Nephron progenitor cell (in vitro differentiated cells): ENCODE measurements around the gene VCL.
"Not testable (repeated sequence)": the region's sequence is repeated elsewhere in the genome, so short reads cannot be mapped to it uniquely, and the experiment has no call there.

Experiments
- DNase-seq: peaks from one replicate; pipeline ENCODE4 v3.0.0; 2021
- H3K27ac Mint-ChIP-seq: 2 replicates; pipeline ENCODE4 v1.8.0; 2021; ENCODE audit warnings: mild to moderate bottlenecking, moderate library complexity, mixed read lengths
- H3K27me3 Mint-ChIP-seq: 2 replicates; pipeline ENCODE4 v1.8.0; 2021; ENCODE audit warnings: mild to moderate bottlenecking, low read depth, mixed read lengths; ENCODE audit not compliant: poor library complexity
- H3K36me3 Mint-ChIP-seq: 2 replicates; pipeline ENCODE4 v1.8.0; 2021; ENCODE audit warnings: low read depth, mixed read lengths
- H3K4me1 Mint-ChIP-seq: 2 replicates; pipeline ENCODE4 v1.8.0; 2021; ENCODE audit warnings: mixed read lengths
- H3K4me3 Mint-ChIP-seq: 2 replicates; pipeline ENCODE4 v1.8.0; 2021; ENCODE audit warnings: mild to moderate bottlenecking, moderate library complexity, mixed read lengths
- H3K9me3 Mint-ChIP-seq: 2 replicates; pipeline ENCODE4 v1.8.0; 2021; ENCODE audit warnings: mild to moderate bottlenecking, moderate library complexity, mixed read lengths
- TF ChIP-seq, protein P1 (sequence below): fragments of 200-600 bp; sonication (generic); IDR thresholded peaks from 2 replicates; pipeline ENCODE4 v1.5.0; 2021; ENCODE audit warnings: antibody characterized with exemption

VCL gene

DNA sequence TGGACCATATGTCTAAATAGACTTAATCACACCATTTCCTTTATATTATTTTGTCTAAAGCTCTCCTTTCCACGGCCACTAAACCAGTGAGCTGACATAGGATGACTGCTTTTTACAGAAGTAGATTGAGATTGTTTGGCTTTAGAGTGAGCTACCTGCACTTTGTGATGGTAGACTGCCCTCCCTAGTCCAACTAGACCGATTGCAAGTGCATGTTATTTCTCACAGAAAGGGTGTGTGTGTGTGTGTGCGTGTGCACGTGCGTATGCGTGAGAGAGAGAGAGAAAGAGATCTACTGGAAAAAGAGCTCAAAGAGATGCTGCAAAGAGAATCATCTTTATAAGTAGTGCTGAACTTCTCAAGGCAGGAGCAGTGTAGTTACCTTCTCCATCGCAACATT, 60.7 kb downstream of the VCL start:
- peaks cover 35% of the 10 kb centered on the region for H3K36me3 Mint-ChIP-seq
- no peak overlapping the region for H3K4me3 Mint-ChIP-seq
- TF ChIP-seq, protein P1, sequence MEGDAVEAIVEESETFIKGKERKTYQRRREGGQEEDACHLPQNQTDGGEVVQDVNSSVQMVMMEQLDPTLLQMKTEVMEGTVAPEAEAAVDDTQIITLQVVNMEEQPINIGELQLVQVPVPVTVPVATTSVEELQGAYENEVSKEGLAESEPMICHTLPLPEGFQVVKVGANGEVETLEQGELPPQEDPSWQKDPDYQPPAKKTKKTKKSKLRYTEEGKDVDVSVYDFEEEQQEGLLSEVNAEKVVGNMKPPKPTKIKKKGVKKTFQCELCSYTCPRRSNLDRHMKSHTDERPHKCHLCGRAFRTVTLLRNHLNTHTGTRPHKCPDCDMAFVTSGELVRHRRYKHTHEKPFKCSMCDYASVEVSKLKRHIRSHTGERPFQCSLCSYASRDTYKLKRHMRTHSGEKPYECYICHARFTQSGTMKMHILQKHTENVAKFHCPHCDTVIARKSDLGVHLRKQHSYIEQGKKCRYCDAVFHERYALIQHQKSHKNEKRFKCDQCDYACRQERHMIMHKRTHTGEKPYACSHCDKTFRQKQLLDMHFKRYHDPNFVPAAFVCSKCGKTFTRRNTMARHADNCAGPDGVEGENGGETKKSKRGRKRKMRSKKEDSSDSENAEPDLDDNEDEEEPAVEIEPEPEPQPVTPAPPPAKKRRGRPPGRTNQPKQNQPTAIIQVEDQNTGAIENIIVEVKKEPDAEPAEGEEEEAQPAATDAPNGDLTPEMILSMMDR: no peak
- DNase-seq: no peak
- peaks cover 10% of the 10 kb centered on the region for H3K4me1 Mint-ChIP-seq
- H3K9me3 Mint-ChIP-seq: peaks cover 9% of the 10 kb centered on the region
- H3K27me3 Mint-ChIP-seq: no peaks in the 10 kb centered on the region
- peak overlapping the region; percentile 29 for H3K27ac Mint-ChIP-seq

DNA sequence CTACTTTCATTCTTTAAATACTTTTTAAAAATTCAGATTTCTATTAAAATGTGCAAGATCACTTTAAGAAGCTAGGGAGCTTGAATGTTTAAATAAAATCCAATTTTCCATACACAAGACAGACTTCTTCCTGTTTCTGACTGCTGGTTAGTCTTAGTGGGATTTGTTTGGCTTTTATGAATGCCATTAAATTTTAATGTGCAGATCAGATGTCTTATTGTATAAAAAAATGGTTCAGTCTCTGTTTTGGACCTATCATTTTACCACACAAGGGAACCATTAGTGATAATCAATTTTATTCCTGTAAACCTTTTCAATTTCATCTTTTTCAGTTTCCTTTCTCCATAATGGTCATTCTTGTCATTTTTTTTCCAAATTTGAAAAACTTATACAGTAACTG, 63.2 kb downstream of the VCL start:
- TF ChIP-seq, protein P1: no peak
- H3K27ac Mint-ChIP-seq: no peak overlapping the region
- H3K27me3 Mint-ChIP-seq: no peaks in the 10 kb centered on the region
- peaks cover 48% of the 10 kb centered on the region for H3K36me3 Mint-ChIP-seq
- DNase-seq: no peak
- H3K9me3 Mint-ChIP-seq: peaks cover 14% of the 10 kb centered on the region
- H3K4me1 Mint-ChIP-seq: peaks cover 10% of the 10 kb centered on the region
- H3K4me3 Mint-ChIP-seq: no peak overlapping the region

DNA sequence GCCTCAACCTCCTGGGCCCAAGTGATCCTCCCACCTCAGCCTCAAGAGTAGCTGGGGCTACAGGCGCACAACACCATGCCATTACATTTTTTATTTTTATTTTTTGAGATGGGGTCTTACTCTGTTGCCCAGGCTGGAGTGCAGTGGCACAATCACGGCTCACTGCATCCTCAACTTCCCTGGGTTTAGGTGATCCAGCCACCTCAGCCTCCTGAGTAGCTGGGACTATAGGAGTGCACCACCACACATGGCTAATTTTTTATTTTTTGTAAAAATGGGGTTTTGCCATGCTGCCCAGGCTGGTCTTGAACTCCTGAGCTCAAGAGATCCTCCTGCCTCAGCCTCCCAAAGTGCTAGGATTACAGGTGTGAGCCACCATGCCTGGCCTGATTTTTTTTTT, 64.1 kb downstream of the VCL start:
- H3K27me3 Mint-ChIP-seq, DNase-seq, H3K27ac Mint-ChIP-seq, H3K4me1 Mint-ChIP-seq, H3K4me3 Mint-ChIP-seq: not testable (repeated sequence)
- Mint-ChIP-seq H3K9me3 (peaks cover 14% of the 10 kb centered on the region), H3K36me3 (peaks cover 48% of the 10 kb centered on the region)

DNA sequence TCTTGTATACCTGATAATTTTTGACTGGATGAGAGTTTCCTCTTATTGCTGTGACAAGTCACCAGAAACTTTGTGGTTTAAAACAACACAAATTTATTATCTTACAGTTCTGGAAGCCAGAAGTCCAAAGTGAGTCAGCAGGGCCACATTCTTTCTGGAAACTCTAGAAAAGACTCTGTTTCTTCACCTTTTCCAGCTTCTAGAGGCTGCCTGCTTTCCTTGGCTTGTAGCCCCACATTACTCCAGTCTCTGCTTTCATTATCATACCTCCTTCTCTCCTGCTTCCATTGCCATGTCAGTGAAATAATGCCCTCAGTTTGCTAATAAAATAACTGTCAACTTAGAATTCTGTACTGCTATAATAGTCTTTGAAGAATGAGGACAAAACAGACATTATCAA, 65.3 kb downstream of the VCL start:
- Mint-ChIP-seq H3K27ac (no peak overlapping the region), H3K4me1 (peaks cover 5% of the 10 kb centered on the region), H3K9me3 (peaks cover 14% of the 10 kb centered on the region), H3K4me3 (no peak overlapping the region), H3K36me3 (peaks cover 48% of the 10 kb centered on the region), H3K27me3 (no peaks in the 10 kb centered on the region)
- DNase-seq: no peak
- TF ChIP-seq, protein P1: no peak

DNA sequence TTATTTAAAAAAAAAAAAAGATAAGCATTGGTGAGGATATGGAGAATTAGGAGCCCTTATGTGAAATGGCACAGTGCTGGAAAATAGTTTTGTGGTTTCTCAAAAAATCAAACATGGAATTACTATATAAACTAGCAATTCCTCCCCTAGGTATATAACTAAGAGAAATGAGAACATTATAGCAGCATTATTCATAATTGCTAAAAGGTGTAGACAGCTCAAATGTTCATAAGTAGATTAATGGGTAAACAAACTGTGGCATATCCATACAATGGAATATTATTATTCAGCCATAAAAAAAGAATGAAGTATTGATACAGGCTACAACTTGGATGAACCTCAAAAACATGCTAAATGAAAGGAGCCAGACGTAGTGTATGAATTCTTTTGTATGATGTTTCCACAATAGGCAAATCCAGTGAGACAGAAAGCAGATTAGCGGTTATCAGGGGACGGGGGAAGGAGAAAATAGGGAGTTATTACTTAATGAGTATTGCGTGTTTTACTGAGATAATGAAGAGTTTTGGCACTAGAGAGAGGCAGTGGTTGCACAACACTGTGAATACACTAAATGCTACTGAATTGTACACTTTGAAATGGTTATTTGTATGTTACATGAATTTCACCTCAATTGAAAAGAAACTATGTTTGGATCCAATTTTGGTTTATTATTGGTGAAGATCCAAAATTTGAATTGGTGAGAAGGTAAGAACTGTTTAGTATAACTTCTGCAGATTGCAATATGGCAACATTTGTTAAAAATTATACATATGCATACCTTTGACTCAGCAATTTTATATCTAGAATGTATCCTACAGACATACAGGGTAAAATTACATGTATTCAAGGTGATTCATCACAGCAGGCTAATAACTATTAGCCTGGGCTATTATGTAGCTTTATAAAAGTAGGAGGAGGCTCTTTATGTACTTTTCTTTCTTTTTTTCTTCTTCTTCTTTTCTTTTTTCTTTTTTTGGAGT, 69.7 kb downstream of the VCL start:
- no peak for DNase-seq
- TF ChIP-seq, protein P1: no peak
- no peaks in the 10 kb centered on the region for H3K27me3 Mint-ChIP-seq
- H3K27ac Mint-ChIP-seq: peak overlapping the region; percentile 70
- H3K4me1 Mint-ChIP-seq: no peaks in the 10 kb centered on the region
- peaks cover 11% of the 10 kb centered on the region for H3K9me3 Mint-ChIP-seq
- no peak overlapping the region for H3K4me3 Mint-ChIP-seq
- H3K36me3 Mint-ChIP-seq: peaks cover 26% of the 10 kb centered on the region

DNA sequence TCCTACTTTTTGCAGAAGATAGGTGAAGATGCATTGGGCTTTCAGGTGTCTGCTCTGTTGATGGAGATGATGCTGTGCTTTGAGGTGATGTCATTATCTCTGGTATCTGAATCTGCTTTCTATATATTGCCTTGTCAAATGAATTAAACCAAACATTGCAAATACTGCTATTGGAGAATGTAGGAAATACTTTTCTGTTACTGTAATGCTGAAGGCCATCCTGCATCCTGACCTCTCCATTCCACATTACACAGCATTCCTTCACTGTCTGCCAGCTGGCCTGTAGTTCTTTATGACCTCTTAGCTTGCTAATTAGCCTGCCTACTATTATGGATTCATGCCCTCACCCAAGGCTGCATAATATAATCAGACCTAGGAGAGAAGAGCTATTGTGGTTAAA, 73.2 kb downstream of the VCL start:
- no peak overlapping the region for H3K4me3 Mint-ChIP-seq
- TF ChIP-seq, protein P1: no peak
- no peak for DNase-seq
- H3K36me3 Mint-ChIP-seq: peaks cover 27% of the 10 kb centered on the region
- H3K9me3 Mint-ChIP-seq: no peaks in the 10 kb centered on the region
- no peak overlapping the region for H3K27ac Mint-ChIP-seq
- no peaks in the 10 kb centered on the region for H3K27me3 Mint-ChIP-seq
- no peaks in the 10 kb centered on the region for H3K4me1 Mint-ChIP-seq
